Forelimb muscle (tissue), 1 donor: ENCODE measurements around the gene C4B. TPM values are rescaled to one million over a fixed set of nuclear protein-coding genes. Genes with fewer than 3 reads are reported as not detected.
"Not testable (repeated sequence)": the region's sequence is repeated elsewhere in the genome, so short reads cannot be mapped to it uniquely, and the experiment has no call there.

Experiments
- DNase-seq: peaks from one replicate; pipeline ENCODE4 v3.0.0-alpha.2; 2013; ENCODE audit warnings: low read depth
- polyA plus RNA-seq: library from polyadenylated mRNA; unstranded; fragments of 120-200 nt; gene quantifications from one replicate; pipeline ENCODE4 v1.2.1, GENCODE V29; 2013; ENCODE audit not compliant: insufficient read length

The C4B gene
- polyA plus RNA-seq, 1 donor: 22.1 TPM

DNA sequence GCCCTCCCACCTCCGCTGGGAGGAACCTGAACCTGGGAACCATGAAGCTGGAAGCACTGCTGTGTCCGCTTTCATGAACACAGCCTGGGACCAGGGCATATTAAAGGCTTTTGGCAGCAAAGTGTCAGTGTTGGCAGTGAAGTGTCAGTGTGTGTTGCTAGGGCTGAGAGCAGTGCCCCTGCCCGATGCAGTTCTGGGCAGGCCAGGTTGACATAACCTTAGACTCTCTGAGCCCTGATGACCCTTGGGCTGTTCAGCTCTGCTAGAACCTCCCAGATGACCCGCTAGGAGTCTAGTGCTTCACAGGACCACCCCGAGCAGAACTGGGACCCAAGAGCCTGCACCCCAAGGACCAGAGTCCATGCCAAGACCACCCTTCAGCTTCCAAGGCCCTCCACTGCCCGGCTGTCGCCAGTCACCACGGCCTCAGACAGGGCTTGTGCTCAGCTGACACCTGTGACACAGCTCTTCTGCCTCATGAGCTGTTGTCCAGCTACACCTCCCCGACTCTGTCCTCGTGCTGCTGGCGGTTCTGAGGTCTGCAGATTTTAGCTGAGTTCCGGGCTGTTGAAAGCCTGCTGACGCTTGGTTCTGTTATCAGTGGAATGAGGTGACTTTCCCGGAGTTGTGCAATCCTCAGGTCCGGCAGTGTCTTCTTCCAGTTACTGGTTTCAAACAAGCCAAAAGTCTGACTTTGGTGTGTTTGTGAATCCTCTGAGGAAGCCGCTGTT is 20.9 kb downstream of the C4B start:
- DNase-seq: not testable (repeated sequence)

DNA sequence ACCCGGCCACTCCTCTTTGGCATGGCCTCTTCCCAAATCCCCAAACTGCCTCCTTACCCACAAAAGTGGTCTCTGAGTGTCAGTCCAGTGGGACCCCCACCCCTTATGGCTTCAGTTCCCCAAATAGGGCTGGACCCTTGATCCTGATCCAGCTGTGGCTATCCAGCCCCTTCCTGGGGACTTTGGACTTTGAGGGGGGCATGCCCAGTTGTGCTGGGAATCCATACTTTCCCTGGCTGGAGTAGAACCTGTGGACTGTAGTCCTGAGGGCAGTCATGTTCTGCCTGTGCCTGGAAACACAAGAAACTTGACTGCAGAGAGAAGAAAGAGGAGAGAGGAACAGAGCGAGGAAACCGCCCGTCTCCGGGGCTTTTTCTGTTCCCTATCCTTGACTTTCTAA is 22.5 kb downstream of the C4B start:
- DNase-seq: not testable (repeated sequence)

DNA sequence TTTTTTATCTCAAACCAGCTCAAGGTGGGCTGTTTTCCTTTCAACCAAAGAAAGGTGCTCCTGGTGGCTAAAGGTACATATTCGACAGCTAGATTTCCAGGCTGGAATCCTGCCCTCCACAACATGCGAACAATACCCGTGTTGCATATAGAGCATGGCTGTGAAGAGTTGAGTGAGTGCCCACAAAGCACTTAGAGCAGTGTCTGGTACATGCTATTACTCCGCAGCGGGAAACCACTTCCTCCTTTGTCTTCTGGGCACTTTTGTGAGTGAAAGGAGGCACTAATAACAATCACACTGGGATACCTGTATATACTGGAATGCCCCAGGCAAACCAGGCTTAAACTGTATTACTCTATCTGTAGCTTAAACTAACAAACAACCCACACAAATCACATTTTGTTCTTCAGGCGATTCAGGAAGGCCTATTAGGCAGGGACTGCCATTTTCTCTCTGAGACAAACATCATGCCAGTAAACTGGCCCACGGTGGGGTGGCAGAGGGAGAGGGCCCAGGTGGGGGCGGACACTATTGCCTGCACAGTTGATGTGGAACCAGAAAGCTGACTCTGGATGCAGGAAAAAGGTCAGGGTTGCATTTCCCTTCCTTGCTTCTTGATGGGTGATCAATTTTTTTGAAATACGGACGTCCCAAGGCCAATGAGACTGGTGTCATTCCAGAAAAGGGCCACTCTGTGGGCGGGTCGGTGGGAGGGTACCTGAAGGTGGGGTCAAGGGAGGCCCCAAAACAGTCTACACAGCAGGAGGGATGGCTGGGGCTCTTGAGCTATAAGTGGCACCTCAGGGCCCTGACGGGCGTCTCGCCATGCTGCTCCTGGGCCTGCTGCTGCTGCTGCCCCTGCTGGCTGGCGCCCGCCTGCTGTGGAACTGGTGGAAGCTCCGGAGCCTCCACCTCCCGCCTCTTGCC is 23.3 kb downstream of the C4B start, which contains the start of gene CYP21A2:
CYP21A2 (plus strand) TSS at position 818 of the 927 bp plus-strand sequence; CDS start at position 826, 8 bp downstream.
- not testable (repeated sequence) for DNase-seq

DNA sequence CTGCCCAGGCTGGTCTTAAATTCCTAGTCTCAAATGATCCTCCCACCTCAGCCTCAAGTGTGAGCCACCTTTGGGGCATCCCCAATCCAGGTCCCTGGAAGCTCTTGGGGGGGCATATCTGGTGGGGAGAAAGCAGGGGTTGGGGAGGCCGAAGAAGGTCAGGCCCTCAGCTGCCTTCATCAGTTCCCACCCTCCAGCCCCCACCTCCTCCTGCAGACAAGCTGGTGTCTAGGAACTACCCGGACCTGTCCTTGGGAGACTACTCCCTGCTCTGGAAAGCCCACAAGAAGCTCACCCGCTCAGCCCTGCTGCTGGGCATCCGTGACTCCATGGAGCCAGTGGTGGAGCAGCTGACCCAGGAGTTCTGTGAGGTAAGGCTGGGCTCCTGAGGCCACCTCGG is 24.3 kb downstream of the C4B start:
- DNase-seq: not testable (repeated sequence)

DNA sequence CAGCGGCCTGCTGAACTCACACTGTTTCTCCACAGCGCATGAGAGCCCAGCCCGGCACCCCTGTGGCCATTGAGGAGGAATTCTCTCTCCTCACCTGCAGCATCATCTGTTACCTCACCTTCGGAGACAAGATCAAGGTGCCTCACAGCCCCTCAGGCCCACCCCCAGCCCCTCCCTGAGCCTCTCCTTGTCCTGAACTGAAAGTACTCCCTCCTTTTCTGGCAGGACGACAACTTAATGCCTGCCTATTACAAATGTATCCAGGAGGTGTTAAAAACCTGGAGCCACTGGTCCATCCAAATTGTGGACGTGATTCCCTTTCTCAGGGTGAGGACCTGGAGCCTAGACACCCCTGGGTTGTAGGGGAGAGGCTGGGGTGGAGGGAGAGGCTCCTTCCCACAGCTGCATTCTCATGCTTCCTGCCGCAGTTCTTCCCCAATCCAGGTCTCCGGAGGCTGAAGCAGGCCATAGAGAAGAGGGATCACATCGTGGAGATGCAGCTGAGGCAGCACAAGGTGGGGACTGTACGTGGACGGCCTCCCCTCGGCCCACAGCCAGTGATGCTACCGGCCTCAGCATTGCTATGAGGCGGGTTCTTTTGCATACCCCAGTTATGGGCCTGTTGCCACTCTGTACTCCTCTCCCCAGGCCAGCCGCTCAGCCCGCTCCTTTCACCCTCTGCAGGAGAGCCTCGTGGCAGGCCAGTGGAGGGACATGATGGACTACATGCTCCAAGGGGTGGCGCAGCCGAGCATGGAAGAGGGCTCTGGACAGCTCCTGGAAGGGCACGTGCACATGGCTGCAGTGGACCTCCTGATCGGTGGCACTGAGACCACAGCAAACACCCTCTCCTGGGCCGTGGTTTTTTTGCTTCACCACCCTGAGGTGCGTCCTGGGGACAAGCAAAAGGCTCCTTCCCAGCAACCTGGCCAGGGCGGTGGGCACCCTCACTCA is 25.0 kb downstream of the C4B start:
- DNase-seq: not testable (repeated sequence)

DNA sequence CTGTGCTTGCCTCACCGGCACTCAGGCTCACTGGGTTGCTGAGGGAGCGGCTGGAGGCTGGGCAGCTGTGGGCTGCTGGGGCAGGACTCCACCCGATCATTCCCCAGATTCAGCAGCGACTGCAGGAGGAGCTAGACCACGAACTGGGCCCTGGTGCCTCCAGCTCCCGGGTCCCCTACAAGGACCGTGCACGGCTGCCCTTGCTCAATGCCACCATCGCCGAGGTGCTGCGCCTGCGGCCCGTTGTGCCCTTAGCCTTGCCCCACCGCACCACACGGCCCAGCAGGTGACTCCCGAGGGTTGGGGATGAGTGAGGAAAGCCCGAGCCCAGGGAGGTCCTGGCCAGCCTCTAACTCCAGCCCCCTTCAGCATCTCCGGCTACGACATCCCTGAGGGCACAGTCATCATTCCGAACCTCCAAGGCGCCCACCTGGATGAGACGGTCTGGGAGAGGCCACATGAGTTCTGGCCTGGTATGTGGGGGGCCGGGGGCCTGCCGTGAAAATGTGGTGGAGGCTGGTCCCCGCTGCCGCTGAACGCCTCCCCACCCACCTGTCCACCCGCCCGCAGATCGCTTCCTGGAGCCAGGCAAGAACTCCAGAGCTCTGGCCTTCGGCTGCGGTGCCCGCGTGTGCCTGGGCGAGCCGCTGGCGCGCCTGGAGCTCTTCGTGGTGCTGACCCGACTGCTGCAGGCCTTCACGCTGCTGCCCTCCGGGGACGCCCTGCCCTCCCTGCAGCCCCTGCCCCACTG is 25.9 kb downstream of the C4B start:
- not testable (repeated sequence) for DNase-seq

DNA sequence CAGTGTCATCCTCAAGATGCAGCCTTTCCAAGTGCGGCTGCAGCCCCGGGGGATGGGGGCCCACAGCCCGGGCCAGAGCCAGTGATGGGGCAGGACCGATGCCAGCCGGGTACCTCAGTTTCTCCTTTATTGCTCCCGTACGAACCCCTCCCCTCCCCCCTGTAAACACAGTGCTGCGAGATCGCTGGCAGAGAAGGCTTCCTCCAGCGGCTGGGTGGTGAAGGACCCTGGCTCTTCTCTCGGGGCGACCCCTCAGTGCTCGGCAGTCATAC is 26.4 kb downstream of the C4B start:
- DNase-seq: not testable (repeated sequence)

DNA sequence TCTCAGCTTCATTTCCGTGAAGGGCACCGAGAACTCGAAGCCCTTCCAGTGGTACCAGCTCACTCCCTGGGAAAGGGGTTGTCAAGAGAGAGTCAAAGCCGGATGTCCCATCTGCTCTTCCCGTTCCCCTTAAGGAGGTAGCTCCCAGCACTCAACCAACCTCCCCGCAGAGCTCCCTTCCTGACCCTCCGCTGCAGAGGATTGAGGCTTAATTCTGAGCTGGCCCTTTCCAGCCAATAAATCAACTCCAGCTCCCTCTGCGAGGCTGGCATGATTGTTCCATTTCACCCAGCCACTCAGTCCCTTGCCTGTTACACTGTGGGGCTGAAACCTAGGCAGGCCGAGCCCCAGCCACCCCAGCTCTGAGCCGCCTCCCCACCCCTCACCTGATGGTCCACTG is 26.8 kb downstream of the C4B start:
- DNase-seq: not testable (repeated sequence)

DNA sequence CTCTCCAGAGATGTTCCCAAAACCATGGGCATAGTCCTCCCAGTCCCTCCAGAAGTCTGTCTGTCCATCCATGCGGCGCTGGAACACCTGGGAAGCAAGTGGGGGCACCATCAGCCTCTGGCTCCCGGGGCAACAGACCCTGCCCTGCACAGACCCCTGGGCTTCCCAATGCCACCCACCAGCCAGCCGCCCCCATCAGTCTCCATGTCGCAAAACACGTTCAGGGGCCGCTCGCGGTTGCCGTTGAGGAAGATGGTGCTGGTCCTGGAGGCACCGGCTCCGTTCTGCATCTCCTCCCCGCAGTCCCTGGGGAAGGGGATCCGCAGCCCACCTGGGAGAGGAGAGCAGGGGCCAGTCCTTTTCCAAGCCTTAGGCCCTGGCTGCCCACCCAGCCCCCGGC is 27.7 kb downstream of the C4B start:
- not testable (repeated sequence) for DNase-seq

DNA sequence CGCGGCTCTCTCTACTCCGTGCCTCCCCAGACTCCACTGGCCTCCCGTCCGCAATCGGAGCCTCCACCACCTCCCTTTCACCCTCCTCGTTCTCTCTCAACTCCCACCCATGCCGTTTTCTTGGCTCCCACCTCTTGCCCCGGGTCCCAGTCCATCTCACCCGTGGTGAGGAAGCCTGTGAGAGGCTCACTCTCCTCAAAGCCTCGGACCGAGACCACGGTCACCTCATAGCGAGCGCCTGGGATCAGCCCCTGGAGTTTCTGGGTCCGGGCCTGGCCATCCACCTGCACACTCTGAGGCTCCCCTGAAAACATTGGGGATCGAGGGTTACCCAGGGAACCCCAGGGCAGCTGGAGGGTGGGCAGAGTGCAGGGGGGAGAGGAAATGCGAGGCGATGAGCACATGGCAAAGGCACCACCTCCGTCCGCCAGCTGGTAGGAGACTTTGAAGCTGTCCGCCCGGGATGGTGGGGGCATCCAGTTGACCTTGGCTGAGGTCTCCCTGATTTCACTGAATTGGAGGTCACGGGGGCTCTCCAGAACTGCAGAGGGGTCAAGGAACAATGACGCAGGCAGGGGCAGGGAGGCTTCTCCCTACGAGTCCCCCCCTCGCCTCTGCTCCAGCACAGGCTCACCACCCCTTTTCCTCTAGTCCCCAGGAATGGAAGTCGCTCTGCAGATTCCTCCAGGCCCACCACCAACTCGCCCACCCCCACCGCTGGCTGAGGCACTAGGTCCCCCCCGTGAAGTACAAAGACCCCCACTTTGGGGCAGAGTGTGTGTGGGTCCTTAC is 29.2 kb downstream of the C4B start:
- not testable (repeated sequence) for DNase-seq

DNA sequence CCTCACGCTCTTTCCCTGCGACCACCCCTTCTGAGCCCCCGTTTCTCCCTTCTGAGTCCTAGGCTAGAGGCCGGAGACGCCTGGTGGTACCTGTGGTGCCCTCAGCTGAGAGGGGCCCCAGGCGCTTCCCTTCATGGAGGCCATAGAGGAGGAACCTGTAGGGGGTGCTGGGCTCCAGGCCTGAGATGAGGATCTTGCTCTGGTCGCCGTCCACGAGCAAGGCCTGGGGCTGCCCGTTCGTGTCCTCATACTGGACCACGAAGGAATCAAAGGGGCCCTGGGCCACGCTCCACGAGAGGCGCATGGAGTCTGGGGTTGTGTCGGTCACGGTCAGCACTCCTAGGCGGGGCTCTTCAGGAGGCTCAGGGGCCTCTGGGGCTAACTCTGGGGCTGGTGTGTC is 30.3 kb downstream of the C4B start:
- not testable (repeated sequence) for DNase-seq

DNA sequence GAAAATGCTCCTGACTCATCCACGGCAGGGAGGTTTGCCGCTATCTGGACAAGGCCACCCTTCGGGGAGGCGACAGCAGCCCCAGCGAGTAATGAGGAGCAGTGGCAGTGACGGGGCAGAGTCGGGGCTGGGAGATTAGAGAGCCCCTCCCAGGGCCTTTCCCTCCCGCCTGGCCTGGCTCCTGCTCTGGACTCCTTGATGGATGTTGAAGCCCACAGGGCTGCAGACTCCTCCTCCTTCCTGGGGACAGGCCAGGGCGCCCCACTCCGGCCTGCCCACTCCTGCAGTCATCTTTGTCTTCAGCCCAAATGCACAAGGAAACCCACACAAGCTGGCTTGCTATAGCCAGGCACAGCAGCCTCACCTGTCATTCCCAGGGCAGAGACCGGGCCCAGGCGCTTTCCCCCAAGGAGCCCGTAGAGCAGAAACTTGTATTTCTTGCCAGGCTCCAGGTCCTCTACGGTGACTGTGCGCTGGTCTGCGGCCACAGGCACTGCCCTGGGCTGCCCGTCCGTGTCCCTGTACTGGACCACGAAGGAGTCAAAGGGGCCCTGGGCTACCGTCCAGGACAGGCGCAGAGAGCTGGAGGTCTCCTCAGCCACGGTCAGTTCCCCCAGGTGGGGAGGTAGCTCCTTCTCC is 31.3 kb downstream of the C4B start:
- no peak for DNase-seq

DNA sequence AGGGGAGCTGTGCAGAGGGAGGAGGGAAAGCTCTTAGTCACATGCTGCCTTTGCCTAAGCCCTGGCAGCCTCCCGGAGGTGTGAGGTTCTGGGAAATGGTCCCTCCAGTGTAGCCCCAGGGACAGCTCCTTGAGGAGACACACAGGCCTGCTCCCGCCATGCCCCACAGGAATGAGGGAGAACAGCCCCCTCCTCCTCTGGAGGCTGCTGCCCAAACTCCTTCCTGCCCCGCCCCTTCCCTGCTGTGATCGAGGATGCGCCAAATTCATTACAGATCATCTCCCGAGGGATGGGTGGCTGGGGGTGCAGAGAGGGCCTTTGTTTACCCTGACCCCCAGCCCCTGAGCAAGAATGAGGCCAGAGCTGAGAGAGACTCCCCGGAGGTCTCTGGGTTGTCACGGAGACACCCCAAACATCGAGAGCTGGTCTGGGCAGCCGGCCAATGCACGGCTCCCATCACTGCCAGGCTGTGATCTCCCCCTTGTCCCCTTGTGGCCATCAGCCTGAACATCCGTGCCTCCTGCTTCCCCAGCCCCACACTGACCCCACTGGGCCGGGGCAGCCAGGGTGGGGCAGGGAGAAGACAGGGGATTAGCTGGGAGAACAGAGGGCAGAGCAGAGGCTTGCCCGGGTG is 32.0 kb downstream of the C4B start:
- no peak for DNase-seq

DNA sequence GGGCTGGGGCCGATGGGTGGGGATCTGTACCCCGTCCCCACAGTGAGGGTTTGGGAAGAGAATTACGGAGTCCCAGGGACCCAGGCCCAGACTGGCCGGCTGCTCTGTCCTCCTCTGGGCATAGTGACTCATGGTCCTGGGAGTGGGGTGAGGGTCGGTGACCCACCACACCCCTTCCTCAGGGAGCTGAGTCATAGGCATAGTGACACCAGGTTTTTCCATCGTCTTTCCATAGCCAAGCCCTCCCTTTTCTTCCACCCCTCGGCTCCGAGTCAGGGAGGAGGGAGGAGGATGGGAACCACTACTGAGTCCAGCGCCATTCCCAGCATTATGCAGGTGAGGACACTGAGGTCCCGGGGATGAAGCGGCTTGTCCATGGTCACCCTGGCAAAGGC is 32.5 kb downstream of the C4B start:
- no peak for DNase-seq

DNA sequence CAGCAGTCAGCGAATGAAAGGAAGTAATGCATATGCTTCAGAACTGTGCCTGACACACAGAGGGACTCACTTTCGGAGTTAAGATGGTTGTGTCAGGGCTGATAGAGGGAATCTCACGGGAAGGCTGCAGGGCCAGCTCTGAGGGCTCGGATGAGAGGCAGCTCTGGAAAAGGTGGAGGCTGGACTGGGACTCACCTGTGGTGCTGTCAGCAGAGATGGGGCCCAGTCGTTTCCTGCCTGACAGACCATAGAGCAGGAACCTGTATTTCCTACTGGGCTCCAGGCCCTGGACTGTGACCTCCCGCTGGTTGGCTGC is 32.9 kb downstream of the C4B start:
- no peak for DNase-seq

DNA sequence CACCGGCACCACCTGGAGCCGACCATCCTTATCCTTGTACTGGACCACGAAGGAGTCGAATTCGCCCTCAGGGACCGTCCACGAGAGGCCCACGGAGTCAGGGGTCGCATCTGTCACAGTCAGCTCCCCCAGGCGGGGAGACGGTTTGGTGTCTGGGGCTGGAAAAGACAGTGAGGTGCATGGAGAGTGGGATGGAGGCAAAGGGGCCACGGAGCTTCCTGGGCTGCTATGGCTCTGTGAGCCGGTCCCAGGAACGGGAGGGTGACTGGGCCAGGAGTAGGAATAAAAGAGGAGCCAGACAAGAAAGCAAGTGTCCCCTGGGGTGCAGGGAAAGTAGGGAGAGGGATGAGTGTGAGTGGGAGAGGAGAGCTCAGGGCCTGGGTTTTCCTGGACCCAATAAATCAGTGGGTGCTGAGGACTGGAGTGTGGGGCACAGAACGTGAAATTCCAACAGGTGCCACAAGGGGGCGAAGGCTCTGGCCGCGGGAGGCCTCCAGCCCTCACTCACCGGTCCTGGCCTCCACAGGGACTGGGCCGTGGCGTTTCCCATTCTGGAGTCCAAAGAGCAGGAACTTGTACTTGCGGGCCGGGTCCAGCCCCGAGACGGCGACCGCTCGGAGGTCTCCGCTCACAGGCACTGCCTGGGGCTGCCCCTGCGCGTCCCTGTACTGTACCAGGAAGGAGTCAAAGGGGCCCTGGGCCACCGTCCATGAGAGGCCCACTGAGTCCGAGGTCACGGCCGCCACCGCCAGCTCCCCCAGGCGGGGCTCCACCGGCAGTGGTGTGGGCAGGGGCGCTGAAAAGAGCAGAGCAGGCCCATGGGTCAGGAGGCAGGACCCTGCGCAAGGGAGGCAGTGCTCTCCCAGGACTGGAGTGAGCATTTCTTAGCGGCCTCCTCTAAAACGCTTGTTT is 33.5 kb downstream of the C4B start:
- DNase-seq: no peak

DNA sequence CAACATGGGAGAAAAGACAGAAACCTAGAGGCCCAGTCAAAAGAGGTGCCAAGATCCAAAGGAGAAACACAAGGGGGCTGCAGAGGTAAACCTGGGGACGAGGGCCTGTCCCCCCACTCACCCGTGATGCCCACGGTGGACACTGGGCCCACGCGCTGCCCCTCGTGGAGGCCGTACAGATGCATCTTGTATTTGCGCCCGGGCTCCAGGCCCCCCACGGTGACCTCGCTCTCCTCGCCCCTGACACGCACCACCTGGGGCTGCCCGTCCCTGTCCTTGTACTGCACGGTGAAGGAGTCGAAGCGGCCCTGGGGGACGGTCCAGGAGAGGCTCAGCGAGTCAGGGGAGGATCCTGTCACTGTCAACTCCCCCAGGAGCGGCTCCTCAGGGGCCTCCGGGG is 34.6 kb downstream of the C4B start:
- not testable (repeated sequence) for DNase-seq

DNA sequence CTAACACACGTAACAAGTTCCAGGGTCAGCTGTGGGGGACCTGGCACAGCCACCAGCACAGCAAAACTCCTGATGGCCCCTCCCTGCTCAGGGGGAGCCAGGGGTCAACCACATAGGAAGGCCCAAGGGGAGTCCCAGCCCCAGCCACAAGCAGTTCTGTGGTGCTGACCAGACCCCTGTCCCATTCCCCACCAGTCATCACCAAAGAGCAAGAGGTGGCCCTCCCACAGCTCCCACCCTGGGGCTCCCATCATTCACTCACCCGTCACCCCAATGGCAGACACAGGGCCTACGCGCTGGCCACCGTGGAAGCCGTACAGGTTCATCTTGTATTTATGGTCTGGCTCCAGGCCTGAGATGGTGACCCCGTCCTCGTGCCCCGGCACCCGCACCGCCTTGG is 35.1 kb downstream of the C4B start:
- not testable (repeated sequence) for DNase-seq
